ENCODE results near the gene SV2A. TPM values are rescaled to one million over a fixed set of nuclear protein-coding genes. Genes with fewer than 3 reads are reported as not detected.
"Not testable (repeated sequence)": the region's sequence is repeated elsewhere in the genome, so short reads cannot be mapped to it uniquely, and the experiment has no call there.

SV2A gene
- total RNA-seq, 1 experiment from 2014 or later, result 4.7 TPM

GRCh38 chr1:149940427-149940826, 22.8 kb upstream of the SV2A start:
- BruUV-seq (replicated peaks), result no TSS peak
- POLR2A ChIA-PET, result no interaction called here

GRCh38 chr1:149938668-149939003, 21.0 kb upstream of the SV2A start:
- CTCF ChIA-PET, result interaction anchor here (0.6 to 1.5 kb wide), 5 partner anchors 10 to 249 kb away, joined by 3 to 6 read pairs (median 5); a partner anchor contains a TSS
- peaks cover 37% of the 10 kb centered on the region for H3K4me1 ChIP-seq
- not testable (repeated sequence) for H3K27me3 Mint-ChIP-seq (ENCODE audit: insufficient read depth, unreplicated experiment); H3K9me3 ChIP-seq; H3K36me3 ChIP-seq (ENCODE audit: control insufficient read depth, insufficient read depth, low read length); BruUV-seq (replicated peaks); DNase-seq; H3K9me3 Mint-ChIP-seq (ENCODE audit: unreplicated experiment); H3K27me3 ChIP-seq (replicated peaks; ENCODE audit: control insufficient read depth, insufficient read depth, low read length)
- peak overlapping the region; percentile 98 for H3K27ac Mint-ChIP-seq (ENCODE audit: unreplicated experiment)
- H3K4me3 Mint-ChIP-seq (ENCODE audit: unreplicated experiment), result peak overlapping the region; percentile 83
- peak overlapping the region; percentile 35 for H3K4me3 ChIP-seq (ENCODE audit: low read depth, low read length)
- POLR2A ChIA-PET, result interaction anchor here (1.1 kb wide), 2 partner anchors 10 to 51 kb away, joined by 7 to 16 read pairs; a partner anchor contains a TSS
- peaks cover 29% of the 10 kb centered on the region for H3K36me3 Mint-ChIP-seq (ENCODE audit: insufficient read depth, unreplicated experiment)
- intact Hi-C loops (cut with micrococcal nuclease; ENCODE audit: unreplicated experiment), result loop anchor here (2.0 kb wide), 1 partner anchor 40 kb away; the partner anchor contains the start of gene BOLA1
- H3K4me1 Mint-ChIP-seq (ENCODE audit: low read depth, unreplicated experiment), result peaks cover 33% of the 10 kb centered on the region

More at GRCh38 chr1:149940427-149940826, 22.8 kb upstream of the SV2A start:
- Mint-ChIP-seq H3K9me3 (ENCODE audit: unreplicated experiment) (no peaks in the 10 kb centered on the region), H3K27ac (ENCODE audit: unreplicated experiment) (no peak overlapping the region), H3K27me3 (ENCODE audit: insufficient read depth, unreplicated experiment) (no peaks in the 10 kb centered on the region), H3K4me3 (ENCODE audit: unreplicated experiment) (no peak overlapping the region), H3K36me3 (ENCODE audit: insufficient read depth, unreplicated experiment) (peaks cover 32% of the 10 kb centered on the region), H3K4me1 (ENCODE audit: low read depth, unreplicated experiment) (peaks cover 32% of the 10 kb centered on the region)
- intact Hi-C loops (cut with micrococcal nuclease; ENCODE audit: unreplicated experiment), result no loop called here
- no peak for DNase-seq
- no peak overlapping the region for H3K4me3 ChIP-seq (ENCODE audit: low read depth, low read length)
- no peaks in the 10 kb centered on the region for H3K27me3 ChIP-seq (replicated peaks; ENCODE audit: control insufficient read depth, insufficient read depth, low read length)
- H3K4me1 ChIP-seq, result peaks cover 37% of the 10 kb centered on the region
- TF ChIP-seq CTCF (IDR thresholded peaks at IDR 0.05; ENCODE audit: insufficient read depth in 1 of 2, low read depth in 1 of 2, low read length in 1 of 2, severe bottlenecking in 1 of 2, unreplicated experiment in 1 of 2), result no peak
- H3K36me3 ChIP-seq (ENCODE audit: control insufficient read depth, insufficient read depth, low read length), result no peaks in the 10 kb centered on the region
- H3K9me3 ChIP-seq, result no peaks in the 10 kb centered on the region
- CTCF ChIA-PET, result interaction anchor here (0.6 kb wide), 1 partner anchor 42 kb away, joined by 3 read pairs; no protein-coding TSS in a partner anchor

GRCh38 chr1:149937759-149938158, 20.1 kb upstream of the SV2A start:
- no peak for DNase-seq
- Histone ChIP-seq H3K4me3 (ENCODE audit: low read depth, low read length) (no peak overlapping the region), H3K27me3 (replicated peaks; ENCODE audit: control insufficient read depth, insufficient read depth, low read length) (no peaks in the 10 kb centered on the region), H3K9me3 (no peaks in the 10 kb centered on the region), H3K36me3 (ENCODE audit: control insufficient read depth, insufficient read depth, low read length) (no peaks in the 10 kb centered on the region), H3K4me1 (peaks cover 37% of the 10 kb centered on the region)
- intact Hi-C loops (cut with micrococcal nuclease; ENCODE audit: unreplicated experiment), result loop anchor here (2.0 kb wide), 1 partner anchor 39 kb away; the partner anchor contains the start of gene BOLA1
- Mint-ChIP-seq H3K4me3 (ENCODE audit: unreplicated experiment) (peak overlapping the region; percentile 83), H3K27me3 (ENCODE audit: insufficient read depth, unreplicated experiment) (no peaks in the 10 kb centered on the region), H3K27ac (ENCODE audit: unreplicated experiment) (peak overlapping the region; percentile 9), H3K4me1 (ENCODE audit: low read depth, unreplicated experiment) (peaks cover 33% of the 10 kb centered on the region), H3K9me3 (ENCODE audit: unreplicated experiment) (no peaks in the 10 kb centered on the region), H3K36me3 (ENCODE audit: insufficient read depth, unreplicated experiment) (peaks cover 30% of the 10 kb centered on the region)
- no TSS peak for BruUV-seq (replicated peaks)
- ChIA-PET POLR2A (interaction anchor here (1.8 to 2.4 kb wide), 3 partner anchors 10 to 51 kb away, joined by 6 to 14 read pairs (median 11); partner anchors contain the start of gene BOLA1), CTCF (interaction anchor here (1.2 kb wide), 1 partner anchor 10 kb away, joined by 3 read pairs; no protein-coding TSS in a partner anchor)
- no peak for TF ChIP-seq CTCF (IDR thresholded peaks at IDR 0.05; ENCODE audit: insufficient read depth in 1 of 2, low read depth in 1 of 2, low read length in 1 of 2, severe bottlenecking in 1 of 2, unreplicated experiment in 1 of 2)
